Spleen (tissue), 11 donors: ENCODE data around the gene DNAJA3. TPM values are rescaled to one million over a fixed set of nuclear protein-coding genes. Genes with fewer than 3 reads are reported as not detected.
A peak's percentile ranks its signal among the peaks of the same experiment; 100 is the strongest.

ENCODE experiments used
- DNase-seq: peaks from one replicate; pipeline ENCODE4 v3.0.0-alpha.2; 2020
- H3K27ac ChIP-seq, 8 donors: fragments of 200-600 bp; sonication (generic) in 7 of 8; 1 replicate in 4 of 8; 2 replicates in 4 of 8; pipeline versions ENCODE4 v1.5.0 to v1.8.0; 2016 to 2021; ENCODE audit warnings: inconsistent platforms in 4 of 8, mild to moderate bottlenecking in 4 of 8, moderate library complexity in 1 of 8
- H3K27me3 ChIP-seq, 7 donors: fragments of 200-600 bp; sonication (generic) in 6 of 7; replicated peaks in 1 of 7; 1 replicate in 4 of 7; 2 replicates in 3 of 7; pipeline versions ENCODE4 v1.5.0 to v1.8.0; 2016 to 2021; ENCODE audit warnings: inconsistent platforms in 3 of 7, mild to moderate bottlenecking in 1 of 7
- H3K36me3 ChIP-seq, 6 donors: fragments of 200-600 bp; sonication (generic) in 5 of 6; 1 replicate in 4 of 6; 2 replicates in 2 of 6; pipeline versions ENCODE4 v1.5.0 to v1.8.0; 2016 to 2021; ENCODE audit warnings: inconsistent platforms in 2 of 6
- H3K4me1 ChIP-seq, 6 donors: fragments of 200-600 bp; sonication (generic) in 5 of 6; 1 replicate in 3 of 6; 2 replicates in 3 of 6; pipeline versions ENCODE4 v1.5.0 to v1.8.0; 2016 to 2021; ENCODE audit warnings: inconsistent platforms in 3 of 6
- H3K4me3 ChIP-seq, 8 donors: fragments of 200-600 bp; sonication (generic) in 7 of 8; 1 replicate in 4 of 8; 2 replicates in 4 of 8; pipeline versions ENCODE4 v1.5.0 to v1.8.0; 2016 to 2021; ENCODE audit warnings: inconsistent platforms in 4 of 8, mild to moderate bottlenecking in 4 of 8, moderate library complexity in 2 of 8
- H3K9me3 ChIP-seq, 8 donors: fragments of 200-600 bp; sonication (generic) in 7 of 8; 1 replicate in 4 of 8; 2 replicates in 4 of 8; pipeline versions ENCODE4 v1.5.0 to v1.8.0; 2016 to 2021; ENCODE audit warnings: inconsistent platforms in 4 of 8
- CTCF ChIP-seq, 11 experiments: fragments of 200-600 bp in 7 of 11; fragments of 450-650 bp in 4 of 11; sonication (generic) in 4 of 11; IDR thresholded peaks in 8 of 11; conservative IDR thresholded peaks in 3 of 11; 1 replicate in 7 of 11; 2 replicates in 4 of 11; pipeline versions ENCODE4 v1.4.0 to v1.8.0; 2016 to 2021; ENCODE audit warnings: antibody characterized with exemption in 11 of 11, inconsistent platforms in 4 of 11, mild to moderate bottlenecking in 1 of 11
- POLR2A ChIP-seq, 3 donors: fragments of 450-650 bp; IDR thresholded peaks; one replicate each; pipeline ENCODE4 v1.5.1; 2017; ENCODE audit warnings: antibody characterized with exemption in 3 of 3, mild to moderate bottlenecking in 1 of 3
- POLR2AphosphoS5 ChIP-seq, 3 donors: sonication (generic); formaldehyde crosslinking; IDR thresholded peaks; one replicate each; pipeline ENCODE4 v1.5.1; 2017; ENCODE audit warnings: antibody characterized with exemption in 3 of 3
- WGBS, 5 donors: extraction: QIAGEN DNeasy Blood & Tissue Kit in 3 of 5; methylation state at CpG; one replicate each; pipeline versions ENCODE4 v1.1.5 to v1.1.7; 2013 to 2018; 5-methylcytosine and 5-hydroxymethylcytosine counted together
- intact Hi-C: fragments of 100-400 bp; cut with DNase I; formaldehyde crosslinking; loops from one replicate; pipeline ENCODE4 v1.15.0; 2023; ENCODE audit warnings: low total_unique reads
- polyA plus RNA-seq, 3 donors: library from polyadenylated mRNA; stranded (reverse); fragments of 200-250 nt; gene quantifications; one replicate each; pipeline ENCODE4 v1.2.1, GENCODE V29; 2013
- total RNA-seq, 7 donors: library from RNA; depleted of rRNA in 3 of 7; stranded (reverse); fragments of >200 nt in 3 of 7; fragmentation: NEBNext Ultra II Directional in 4 of 7; extraction: Animal tissue kit (Norgen Biotek cat#: 25700) in 4 of 7; gene quantifications; one replicate each; pipeline versions ENCODE4 v1.1.0 to v1.2.1, GENCODE V29; 2016 to 2021
- donor health status: healthy with polysubstance abuse.
- donor health status: DM: no; HTN: no; CAD: no; lungs with moderate emphysema.
- donor health status: DM: no; HTN: no; CAD: no.
- donor health status: Bipolar disorder and iron deficiency.
- donor health status: healthy.
- donor health status: DM: no; HTN: no; CAD: no.
- donor health status: DM: yes; HTN: yes; CAD: no.

DNAJA3 gene
- total and polyA plus RNA-seq, 10 donors = 16.9 to 47.6 (median 35.3) TPM

GRCh38 chr16:4455951-4456350 is 30.3 kb downstream of the DNAJA3 start:
- intact Hi-C loops = no loop called here
- H3K27ac ChIP-seq = no peak overlapping the region
- H3K27me3 ChIP-seq = no peaks in the 10 kb centered on the region
- TF ChIP-seq CTCF (IDR thresholded peaks at IDR 0.05 in 8 of 11, conservative IDR thresholded peaks at IDR 0.05 in 3 of 11) = no peak
- TF ChIP-seq POLR2AphosphoS5 (IDR thresholded peaks at IDR 0.05) = peak in 1 of 3 donors; percentile 9
- H3K9me3 ChIP-seq = no peaks in the 10 kb centered on the region
- WGBS, 5 donors = 71 to 95% (median 82%) methylated on average over 4 to 10 of the region's 10 CpGs
- peaks cover 0 to 22% (median 13%) of the 10 kb centered on the region in 6 donors for H3K4me1 ChIP-seq
- no peak for DNase-seq
- peaks cover 4 to 91% (median 57%) of the 10 kb centered on the region in 6 donors for H3K36me3 ChIP-seq
- no peak overlapping the region for H3K4me3 ChIP-seq

- Histone ChIP-seq H3K27me3 (no peaks in the 10 kb centered on the region), H3K27ac (no peak overlapping the region), H3K36me3 (peaks cover 0 to 91% (median 45%) of the 10 kb centered on the region in 6 donors), H3K9me3 (no peaks in the 10 kb centered on the region), H3K4me3 (no peak overlapping the region), H3K4me1 (peaks cover 0 to 37% (median 15%) of the 10 kb centered on the region in 6 donors)
- intact Hi-C loops = no loop called here
- 90 to 97% (median 95%) methylated on average over 4 to 5 of the region's 5 CpGs for WGBS, 5 donors
- TF ChIP-seq CTCF (IDR thresholded peaks at IDR 0.05 in 8 of 11, conservative IDR thresholded peaks at IDR 0.05 in 3 of 11) = no peak
- TF ChIP-seq POLR2A (IDR thresholded peaks at IDR 0.05) = no peak
- TF ChIP-seq POLR2AphosphoS5 (IDR thresholded peaks at IDR 0.05) = no peak
- DNase-seq = no peak
Observed at GRCh38 chr16:4460936-4461249, 35.2 kb downstream of the DNAJA3 start.

GRCh38 chr16:4461250-4462085 is 35.8 kb downstream of the DNAJA3 start:
- WGBS, 5 donors = 87 to 91% (median 90%) methylated on average over 14 to 27 of the region's 27 CpGs

GRCh38 chr16:4463522-4464163 is 38.0 kb downstream of the DNAJA3 start:
- no peak for DNase-seq

More at GRCh38 chr16:4461250-4462085, 35.8 kb downstream of the DNAJA3 start:
- H3K4me1 ChIP-seq = peaks cover 0 to 42% (median 16%) of the 10 kb centered on the region in 6 donors
- H3K27ac ChIP-seq = no peak overlapping the region
- H3K4me3 ChIP-seq = no peak overlapping the region
- no peaks in the 10 kb centered on the region for H3K9me3 ChIP-seq
- DNase-seq = no peak
- intact Hi-C loops = no loop called here
- TF ChIP-seq POLR2AphosphoS5 (IDR thresholded peaks at IDR 0.05) (peak in 1 of 3 donors; percentile 31), POLR2A (IDR thresholded peaks at IDR 0.05) (no peak)
- H3K27me3 ChIP-seq = no peaks in the 10 kb centered on the region
- H3K36me3 ChIP-seq = peaks cover 0 to 91% (median 45%) of the 10 kb centered on the region in 6 donors

More at GRCh38 chr16:4463522-4464163, 38.0 kb downstream of the DNAJA3 start:
- Histone ChIP-seq H3K27ac (no peak overlapping the region), H3K4me1 (peaks cover 0 to 47% (median 18%) of the 10 kb centered on the region in 6 donors), H3K9me3 (no peaks in the 10 kb centered on the region), H3K36me3 (peaks cover 0 to 91% (median 41%) of the 10 kb centered on the region in 6 donors), H3K4me3 (no peak overlapping the region), H3K27me3 (no peaks in the 10 kb centered on the region)
- TF ChIP-seq POLR2AphosphoS5 (IDR thresholded peaks at IDR 0.05) (peak in 1 of 3 donors; percentile 49), CTCF (IDR thresholded peaks at IDR 0.05 in 8 of 11, conservative IDR thresholded peaks at IDR 0.05 in 3 of 11) (no peak)
- intact Hi-C loops = no loop called here
- 89 to 95% (median 92%) methylated on average over 21 to 22 of the region's 22 CpGs for WGBS, 5 donors
